Pancreas (tissue), 10 donors: ENCODE results near the gene GBF1. TPM values are rescaled to one million over a fixed set of nuclear protein-coding genes. Genes with fewer than 3 reads are reported as not detected.

Source experiments
- ATAC-seq, 4 donors: fragments of 200-7000 bp; cut with Tn5 transposase; one replicate each; pipeline versions ENCODE4 v1.8.0 to v1.9.1; 2020; ENCODE audit warnings: mild to moderate bottlenecking in 4 of 4, moderate library complexity in 4 of 4
- DNase-seq, 6 donors: peaks; one replicate each; pipeline ENCODE4 v3.0.0-alpha.2; 2020
- FAIRE-seq: peaks from 2 replicates; lab custom pipeline; 2012; peaks lifted over from hg19 to GRCh38; lab: Jason Lieb, UNC
- H3K27ac ChIP-seq, 4 donors: fragments of 200-600 bp; sonication (generic); 1 replicate in 3 of 4; 2 replicates in 1 of 4; pipeline versions ENCODE4 v1.5.0 to v1.8.0; 2020
- H3K27me3 ChIP-seq, 4 donors: fragments of 200-600 bp; one replicate each; pipeline ENCODE4 v1.8.0; 2021
- H3K36me3 ChIP-seq, 3 donors: fragments of 200-600 bp; sonication (generic) in 1 of 3; one replicate each; pipeline versions ENCODE4 v1.5.0 to v1.8.0; 2020 to 2021
- H3K4me1 ChIP-seq, 3 donors: fragments of 200-600 bp; one replicate each; pipeline ENCODE4 v1.8.0; 2021
- H3K4me3 ChIP-seq, 4 donors: fragments of 200-600 bp; sonication (generic) in 2 of 4; one replicate each; pipeline versions ENCODE4 v1.5.0 to v1.8.0; 2020 to 2021
- H3K9me3 ChIP-seq, 4 donors: fragments of 200-600 bp; one replicate each; pipeline ENCODE4 v1.8.0; 2021
- CTCF ChIP-seq, 4 donors: fragments of 200-600 bp; sonication (generic) in 3 of 4; IDR thresholded peaks; one replicate each; pipeline versions ENCODE4 v1.5.0 to v1.8.0; 2021; ENCODE audit warnings: antibody characterized with exemption in 4 of 4
- whole genome bisulfite sequencing, 2 donors: extraction: QIAGEN DNeasy Blood & Tissue Kit; methylation state at CpG; one replicate each; pipeline ENCODE4 v1.1.7; 2013; 5-methylcytosine and 5-hydroxymethylcytosine counted together
- intact Hi-C, 3 donors: fragments of 100-400 bp; cut with DNase I; formaldehyde crosslinking; loops; one replicate each; pipeline versions ENCODE4 v1.11.1 to v1.14.2; 2022
- polyA plus RNA-seq, 2 donors: library from polyadenylated mRNA; stranded (reverse); fragments of 200-250 nt; gene quantifications; one replicate each; pipeline ENCODE4 v1.2.3, GENCODE V29; 2013
- total RNA-seq, 6 donors: library from RNA; stranded (reverse); fragmentation: NEBNext Ultra II Directional in 4 of 6; extraction: Animal tissue kit (Norgen Biotek cat#: 25700) in 4 of 6; gene quantifications; one replicate each; pipeline versions ENCODE4 v1.2.1 to v1.2.4, GENCODE V29; 2021 to 2023
- donor health status: healthy with polysubstance abuse.
- donor health status: DM: no; HTN: no; CAD: no; lungs with moderate emphysema.
- donor health status: DM: no; HTN: no; CAD: no.
- donor health status: control.
- donor health status: control.
- donor health status: Bipolar disorder and iron deficiency.
- donor health status: DM: yes; HTN: yes; CAD: no.
- donor health status: DM: no; HTN: no; CAD: no.
- donor health status: DM: no; HTN: no; CAD: no.
- donor health status: DM: yes; HTN: yes; CAD: no.

GBF1 gene
- total and polyA plus RNA-seq, 8 donors, result 14.9 to 27.6 (median 18.2) TPM

GRCh38 chr10:102335184-102335583, 89.9 kb downstream of the GBF1 start:
- WGBS, 2 donors, result 55 to 58% methylated on average over 3 of the region's 3 CpGs
- H3K4me3 ChIP-seq, result no peak overlapping the region
- no peaks in the 10 kb centered on the region for H3K4me1 ChIP-seq
- DNase-seq, result peak in 1 of 6 donors; percentile 22
- no peak for FAIRE-seq
- ATAC-seq, result peak in 3 of 4 donors; percentile 32 to 74 (median 50)
- no peaks in the 10 kb centered on the region for H3K9me3 ChIP-seq
- no peak overlapping the region for H3K27ac ChIP-seq
- no peak for TF ChIP-seq CTCF (IDR thresholded peaks at IDR 0.05)
- no peaks in the 10 kb centered on the region for H3K36me3 ChIP-seq
- H3K27me3 ChIP-seq, result no peaks in the 10 kb centered on the region
- intact Hi-C loops, result no loop called here

GRCh38 chr10:102341038-102341688, 95.8 kb downstream of the GBF1 start:
- DNase-seq (no peak), FAIRE-seq (no peak), ATAC-seq (no peak)
- 88 to 93% methylated on average over 2 of the region's 2 CpGs for WGBS, 2 donors
- Histone ChIP-seq H3K36me3 (peaks cover 0 to 6% (median 3%) of the 10 kb centered on the region in 3 donors), H3K4me1 (no peaks in the 10 kb centered on the region), H3K4me3 (no peak overlapping the region), H3K9me3 (no peaks in the 10 kb centered on the region), H3K27me3 (no peaks in the 10 kb centered on the region), H3K27ac (no peak overlapping the region)
- no peak for TF ChIP-seq CTCF (IDR thresholded peaks at IDR 0.05)
- intact Hi-C loops, result no loop called here

- TF ChIP-seq CTCF (IDR thresholded peaks at IDR 0.05), result no peak
- 9 to 10% methylated on average over 2 of the region's 2 CpGs for WGBS, 2 donors
- no peak for ATAC-seq
- Histone ChIP-seq H3K9me3 (no peaks in the 10 kb centered on the region), H3K27ac (no peak overlapping the region), H3K27me3 (no peaks in the 10 kb centered on the region), H3K4me1 (no peaks in the 10 kb centered on the region), H3K36me3 (peaks cover 0 to 11% (median 3%) of the 10 kb centered on the region in 3 donors), H3K4me3 (no peak overlapping the region)
- FAIRE-seq, result no peak
- no peak for DNase-seq
- intact Hi-C loops, result no loop called here
Measured at GRCh38 chr10:102342458-102342857, 97.1 kb downstream of the GBF1 start.

GRCh38 chr10:102342958-102343357, 97.6 kb downstream of the GBF1 start:
- no peak for TF ChIP-seq CTCF (IDR thresholded peaks at IDR 0.05)
- ATAC-seq, result no peak
- DNase-seq, result no peak
- WGBS, 2 donors, result 88 to 89% methylated on average over 3 of the region's 3 CpGs
- Histone ChIP-seq H3K4me3 (no peak overlapping the region), H3K4me1 (no peaks in the 10 kb centered on the region), H3K9me3 (no peaks in the 10 kb centered on the region), H3K36me3 (peaks cover 0 to 11% (median 3%) of the 10 kb centered on the region in 3 donors), H3K27ac (no peak overlapping the region), H3K27me3 (no peaks in the 10 kb centered on the region)
- intact Hi-C loops, result no loop called here
- no peak for FAIRE-seq

GRCh38 chr10:102344067-102344466, 98.7 kb downstream of the GBF1 start:
- no peak for TF ChIP-seq CTCF (IDR thresholded peaks at IDR 0.05)
- 89 to 90% methylated on average over 3 of the region's 3 CpGs for WGBS, 2 donors
- no peak overlapping the region for H3K4me3 ChIP-seq
- H3K4me1 ChIP-seq, result no peaks in the 10 kb centered on the region
- DNase-seq, result no peak
- no peak overlapping the region for H3K27ac ChIP-seq
- H3K9me3 ChIP-seq, result no peaks in the 10 kb centered on the region
- intact Hi-C loops, result no loop called here
- no peaks in the 10 kb centered on the region for H3K27me3 ChIP-seq
- H3K36me3 ChIP-seq, result peaks cover 0 to 11% (median 3%) of the 10 kb centered on the region in 3 donors
- no peak for FAIRE-seq
- ATAC-seq, result no peak
